ENCODE results near the gene ABCB4.
A peak's percentile ranks its signal among the peaks of the same experiment; 100 is the strongest.

ABCB4 gene

GRCh38 chr7:87416682-87417587 lies 58.5 kb downstream of the ABCB4 start:
- DNase-seq = peak; percentile 31

- DNase-seq = no peak
Measured at GRCh38 chr7:87414794-87415188, 60.7 kb downstream of the ABCB4 start.

GRCh38 chr7:87413951-87414793 lies 61.3 kb downstream of the ABCB4 start:
- no peak for DNase-seq

GRCh38 chr7:87413029-87413428 lies 62.5 kb downstream of the ABCB4 start:
- DNase-seq = no peak

GRCh38 chr7:87411186-87411585 lies 64.3 kb downstream of the ABCB4 start:
- no peak for DNase-seq

- no peak for DNase-seq
Measured at GRCh38 chr7:87404674-87405073, 70.8 kb downstream of the ABCB4 start.

- no peak for DNase-seq
Measured at GRCh38 chr7:87398446-87398845, 77.0 kb downstream of the ABCB4 start.

GRCh38 chr7:87395442-87396020 lies 79.9 kb downstream of the ABCB4 start:
- DNase-seq = no peak

- DNase-seq = no peak
Measured at GRCh38 chr7:87391020-87391701, 84.3 kb downstream of the ABCB4 start.

GRCh38 chr7:87380905-87381304 lies 94.6 kb downstream of the ABCB4 start:
- no peak for DNase-seq

GRCh38 chr7:87375662-87376435 lies 99.6 kb downstream of the ABCB4 start:
- no peak for DNase-seq

- no peak for DNase-seq
Measured at GRCh38 chr7:87370660-87371180, 104.8 kb downstream of the ABCB4 start.

- DNase-seq = no peak
Measured at GRCh38 chr7:87369216-87369615, 106.3 kb downstream of the ABCB4 start.

- DNase-seq = no peak
Measured at GRCh38 chr7:87364246-87364645, 111.2 kb downstream of the ABCB4 start.

GRCh38 chr7:87363342-87363741 lies 112.1 kb downstream of the ABCB4 start:
- DNase-seq = no peak

- no peak for DNase-seq
Measured at GRCh38 chr7:87361320-87361719, 114.2 kb downstream of the ABCB4 start.

- DNase-seq = no peak
Measured at GRCh38 chr7:87359366-87359765, 116.1 kb downstream of the ABCB4 start.

GRCh38 chr7:87356448-87356847 lies 119.0 kb downstream of the ABCB4 start:
- no peak for DNase-seq

- no peak for DNase-seq
Measured at GRCh38 chr7:87354749-87355148, 120.7 kb downstream of the ABCB4 start.

All from DMS153 (cell line).